HG02759 (cell line): ENCODE measurements around the gene CBX8.
"Not testable (repeated sequence)": the region's sequence is repeated elsewhere in the genome, so short reads cannot be mapped to it uniquely, and the experiment has no call there.

ENCODE experiments used
- ATAC-seq: cut with Tn5 transposase; IDR thresholded peaks from one replicate; pipeline ENCODE4 v1.9.1; 2021; ENCODE audit warnings: mild to moderate bottlenecking, moderate library complexity; ENCODE audit not compliant: unreplicated experiment

CBX8 gene

DNA sequence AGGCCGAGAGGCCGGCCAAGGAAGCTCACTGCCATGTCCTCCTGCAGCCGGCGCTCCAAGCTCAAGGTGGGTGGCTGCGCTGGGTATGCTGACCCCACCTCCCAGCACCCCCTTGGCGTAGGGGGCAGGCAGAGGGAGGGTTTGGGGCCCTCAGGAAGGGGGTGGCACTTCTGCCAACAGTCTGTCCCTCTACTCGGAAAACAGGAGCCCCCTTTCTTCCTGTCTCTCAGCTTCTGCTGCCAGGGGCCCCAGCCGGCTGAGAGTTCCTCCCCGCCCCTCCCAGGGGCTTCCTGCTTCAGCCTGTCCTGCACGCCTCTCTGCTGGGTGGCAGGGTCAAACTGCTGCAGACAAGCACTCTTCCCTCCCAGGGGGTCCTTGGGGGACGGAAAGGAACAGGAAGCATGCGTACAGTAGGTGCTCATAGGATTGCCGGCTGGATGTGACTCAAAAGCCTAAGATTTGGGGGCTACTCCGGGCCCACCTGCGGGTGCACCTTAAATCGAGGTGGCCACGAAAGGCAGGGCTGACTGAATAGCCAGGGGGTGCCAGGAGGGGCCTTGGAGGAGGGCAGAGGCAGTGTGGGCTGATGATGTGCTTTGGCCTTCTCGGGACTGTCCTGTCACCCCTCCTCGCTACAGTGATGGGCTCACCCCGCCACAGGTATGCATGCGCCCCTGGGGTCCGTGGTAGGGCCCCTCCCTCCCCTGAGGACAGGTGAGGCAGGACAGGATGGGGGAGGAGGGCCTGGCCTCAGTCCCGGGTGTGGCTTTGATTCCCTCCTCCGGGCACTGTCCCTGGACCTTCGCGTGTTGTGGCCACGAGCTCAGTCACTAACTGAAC, 14.9 kb downstream of the CBX8 start:
- ATAC-seq: no peak

DNA sequence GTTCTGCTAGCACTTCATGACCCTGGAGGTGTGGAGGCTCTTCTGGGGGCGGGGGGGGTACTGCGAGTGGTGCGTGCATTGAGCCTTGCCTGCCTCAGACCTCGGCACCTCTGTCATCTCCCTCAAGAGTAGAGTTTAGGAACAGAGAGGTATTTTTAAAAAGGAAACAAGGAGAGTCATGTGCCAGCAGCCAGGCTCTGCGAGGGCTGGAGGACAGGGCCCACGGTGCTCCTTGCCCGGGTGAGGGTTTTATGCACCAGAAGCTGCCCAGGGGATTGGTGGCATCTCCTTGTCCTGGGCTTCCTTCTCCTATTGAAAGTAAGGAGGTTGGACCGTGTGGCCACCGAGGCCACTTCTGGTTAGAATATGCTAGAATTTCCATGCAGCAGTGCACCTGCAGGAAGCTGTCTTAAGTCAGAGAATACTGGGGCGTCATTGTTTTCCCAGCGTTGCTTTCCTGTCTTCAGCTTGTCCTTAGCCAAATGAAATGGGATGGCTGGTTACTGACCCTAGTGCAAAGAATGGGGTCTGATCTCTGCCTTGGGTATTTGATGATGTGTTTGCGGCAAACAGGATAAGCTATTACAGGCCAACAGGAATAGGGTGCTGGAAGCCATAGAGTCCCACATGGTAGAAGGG, 15.7 kb downstream of the CBX8 start:
- ATAC-seq: no peak

DNA sequence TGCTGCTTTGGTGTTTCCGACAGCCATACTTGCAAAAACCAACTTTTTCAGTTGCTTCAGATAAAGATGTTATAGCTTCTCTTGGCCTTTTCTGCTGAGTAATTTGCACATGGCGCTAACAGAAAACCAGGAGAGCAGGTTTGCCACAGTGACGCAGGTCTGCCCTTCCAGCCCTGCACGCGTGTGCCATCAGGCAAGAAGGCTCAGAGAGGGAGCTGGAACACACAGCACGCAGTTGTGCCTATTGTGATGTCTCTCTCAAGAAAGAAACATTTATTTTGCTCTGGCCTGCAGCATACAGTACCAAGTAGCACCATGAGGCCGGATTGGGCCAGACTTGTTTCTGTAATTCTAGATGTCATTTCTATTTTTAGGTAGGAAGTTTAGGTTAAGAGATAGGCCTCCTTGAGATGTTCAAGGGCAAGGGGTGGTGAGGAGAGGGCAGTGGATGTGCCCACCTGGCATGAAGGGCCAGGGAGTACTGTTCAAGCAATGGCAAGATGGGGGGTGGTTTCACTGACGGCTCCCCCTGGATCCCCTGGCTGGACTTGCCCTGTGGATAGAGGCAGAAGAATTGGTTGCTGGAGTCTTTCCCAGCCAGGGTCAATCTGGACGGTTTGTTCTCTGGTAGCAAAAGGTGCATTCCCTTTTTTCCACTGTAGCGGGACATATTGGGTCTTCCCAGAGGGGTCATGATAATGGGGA, 17.1 kb downstream of the CBX8 start:
- ATAC-seq: no peak

DNA sequence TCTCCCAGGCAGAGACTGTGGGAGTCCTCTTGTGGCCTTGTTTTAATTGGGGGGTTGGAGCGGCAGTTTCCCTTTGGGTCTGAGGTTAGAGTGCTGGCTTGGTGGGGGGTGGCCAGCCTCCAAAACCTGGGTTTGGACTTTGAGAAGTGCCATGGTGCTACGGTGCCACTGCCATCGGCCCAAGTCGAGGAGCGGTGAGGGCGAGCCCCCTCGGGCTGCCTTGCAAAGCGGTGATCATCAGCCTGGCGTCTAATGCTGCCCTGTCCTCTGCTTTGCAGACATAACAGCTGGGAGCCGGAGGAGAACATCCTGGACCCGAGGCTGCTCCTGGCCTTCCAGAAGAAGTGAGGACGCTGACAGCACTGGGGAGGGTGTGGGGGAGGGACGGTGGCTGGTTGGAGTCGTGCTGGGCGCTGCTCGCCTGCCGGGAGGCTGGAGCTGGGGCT, 17.8 kb downstream of the CBX8 start:
- no peak for ATAC-seq

DNA sequence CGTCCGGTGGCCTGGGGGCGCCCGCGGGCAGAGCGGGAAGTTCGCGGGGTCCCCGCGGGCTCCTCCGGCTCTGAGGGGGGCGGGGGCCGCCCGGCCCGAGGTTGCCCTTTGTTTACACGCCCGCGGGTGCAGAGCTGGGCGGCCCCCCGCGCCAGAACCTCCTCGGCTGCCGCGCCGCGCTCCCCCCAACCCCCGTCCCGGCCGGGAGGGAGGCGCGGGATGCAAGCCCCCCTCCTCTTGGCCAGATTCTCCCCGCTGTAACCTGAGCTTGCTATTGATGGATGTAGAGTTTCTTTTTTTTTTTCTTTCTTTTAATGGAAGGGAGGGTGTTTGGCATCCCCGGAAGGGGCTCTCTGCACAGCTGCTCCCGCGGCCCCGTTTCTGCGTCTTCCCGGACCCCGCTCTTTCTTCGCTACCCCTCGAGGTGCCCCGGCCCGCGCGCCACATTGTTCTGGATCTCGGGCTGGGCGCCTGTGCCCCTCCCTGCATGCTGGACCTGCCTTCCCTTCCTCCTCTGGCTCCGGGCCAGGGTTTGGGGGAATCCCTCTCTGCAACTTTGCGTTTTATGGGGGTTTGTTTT, 18.3 kb downstream of the CBX8 start:
- ATAC-seq: no peak

DNA sequence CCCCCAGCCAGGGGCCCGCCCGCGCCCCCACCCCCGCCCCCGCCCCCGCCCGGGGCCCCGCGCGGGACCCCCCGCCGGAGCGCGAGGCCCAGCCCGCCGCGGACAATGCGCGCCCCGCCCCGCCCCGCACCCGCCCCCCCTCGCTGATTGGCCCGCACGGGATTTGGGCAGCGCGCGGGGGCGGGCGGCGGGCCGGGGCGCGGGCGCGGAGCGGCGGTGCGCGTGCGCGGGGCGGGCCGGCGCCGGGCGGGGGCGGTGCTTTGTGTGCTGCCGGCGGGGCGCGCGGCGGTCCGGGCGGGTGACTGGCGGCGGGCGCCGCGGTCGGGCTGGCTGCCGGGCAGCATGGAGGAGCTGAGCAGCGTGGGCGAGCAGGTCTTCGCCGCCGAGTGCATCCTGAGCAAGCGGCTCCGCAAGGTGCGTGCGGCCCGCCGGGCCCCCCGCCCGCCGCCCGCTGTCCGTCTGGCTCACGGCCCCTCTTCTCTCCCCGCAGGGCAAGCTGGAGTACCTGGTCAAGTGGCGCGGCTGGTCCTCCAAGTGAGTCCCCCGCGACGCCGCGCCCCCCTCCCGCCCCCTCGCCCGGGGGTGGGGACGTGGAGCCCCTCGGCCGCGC, 18.9 kb downstream of the CBX8 start, which contains the start of gene CBX2:
Gene CBX2 (plus strand): TSS at position 255 of the 610 bp plus-strand sequence. CDS start 88 bp downstream, at position 343.
- ATAC-seq: peak; percentile 85

DNA sequence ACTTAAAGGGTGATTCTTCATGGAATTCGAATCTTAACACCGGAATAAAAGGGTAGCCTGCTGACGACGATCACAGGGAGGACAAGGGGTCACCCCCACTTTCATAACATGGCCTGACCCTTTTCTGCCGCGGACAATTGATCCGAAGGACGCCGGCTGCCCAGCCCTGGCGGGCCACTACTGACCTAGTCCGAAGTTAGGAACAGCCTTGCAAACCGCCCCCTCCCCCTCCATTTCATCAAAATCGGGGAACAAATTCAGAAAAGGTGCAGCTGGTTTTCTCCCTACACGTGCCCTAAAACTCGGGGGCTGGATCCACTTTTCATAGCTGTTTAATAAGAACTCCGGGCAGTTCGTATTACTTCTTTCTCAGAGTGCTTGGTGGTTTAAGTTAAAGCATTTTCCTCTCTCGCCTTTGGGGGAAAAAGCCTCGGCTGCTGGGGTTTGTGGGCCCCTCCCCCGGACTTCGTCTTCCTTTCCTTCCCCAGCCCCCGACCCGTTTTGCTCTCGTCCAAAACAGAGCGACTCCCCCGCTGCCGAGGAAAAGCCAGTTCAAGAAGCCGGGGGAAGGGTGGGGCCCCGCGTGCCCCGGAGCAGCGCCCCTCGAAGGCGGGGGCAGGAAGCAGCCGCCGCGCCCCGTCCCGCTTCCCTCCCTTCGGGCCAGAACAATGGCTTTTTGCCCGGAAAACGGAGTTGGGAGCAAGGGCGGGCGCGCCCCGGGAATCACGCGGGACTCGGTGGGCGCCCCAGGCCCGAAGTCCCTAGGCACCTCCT, 19.6 kb downstream of the CBX8 start:
- ATAC-seq: no peak

DNA sequence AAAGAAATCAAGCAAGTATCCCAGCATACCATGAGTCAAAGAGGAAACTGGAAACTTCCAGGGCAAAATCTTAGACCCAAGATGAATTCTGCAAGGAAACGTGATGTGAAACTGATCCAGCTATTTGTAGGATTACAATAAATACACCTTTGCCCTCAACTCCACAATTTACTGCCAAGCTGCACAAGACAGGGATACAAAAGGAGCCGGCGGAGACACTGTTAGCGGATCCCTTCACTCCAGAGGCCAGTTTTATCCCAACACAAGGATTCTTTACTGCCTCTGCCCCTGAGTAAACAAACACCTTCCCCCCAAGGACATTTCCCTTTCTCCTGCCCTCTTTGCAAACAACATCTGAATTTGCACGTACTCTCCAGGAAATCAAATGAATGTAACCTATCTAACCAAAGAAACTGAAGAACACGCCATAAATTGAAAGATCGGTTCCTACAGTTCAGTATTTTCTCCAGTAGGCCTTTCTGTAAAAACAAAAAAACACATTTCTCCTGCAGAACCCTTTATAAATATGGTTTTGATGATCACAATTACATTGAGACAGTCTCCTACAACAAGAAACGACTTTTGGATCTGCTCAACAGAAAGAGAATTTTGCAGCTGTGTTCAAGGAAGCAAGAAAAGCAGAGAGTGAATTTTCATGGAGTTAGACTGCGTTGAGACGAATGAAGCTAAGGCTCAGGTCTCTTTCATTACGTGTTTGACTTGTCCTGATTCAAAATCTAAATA, 20.3 kb downstream of the CBX8 start:
- ATAC-seq: no peak

DNA sequence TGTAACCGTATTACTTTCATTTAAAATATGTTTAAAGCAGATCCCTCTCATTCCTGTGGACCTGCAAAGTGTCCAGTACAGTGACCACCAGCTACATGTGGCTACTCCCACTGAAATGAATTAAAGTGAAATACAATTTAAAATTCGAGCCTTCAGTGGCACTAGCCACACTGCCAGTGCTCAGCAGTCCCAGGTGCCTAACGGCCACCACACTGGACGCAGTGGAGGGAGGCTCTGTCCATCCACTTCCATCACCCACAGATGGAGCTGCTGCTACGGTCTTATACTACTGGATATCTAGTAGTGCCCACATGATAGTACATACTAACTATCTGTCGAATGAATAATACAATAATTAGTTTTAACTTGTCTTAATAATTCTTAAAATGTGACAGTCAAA, 21.2 kb downstream of the CBX8 start:
- no peak for ATAC-seq

DNA sequence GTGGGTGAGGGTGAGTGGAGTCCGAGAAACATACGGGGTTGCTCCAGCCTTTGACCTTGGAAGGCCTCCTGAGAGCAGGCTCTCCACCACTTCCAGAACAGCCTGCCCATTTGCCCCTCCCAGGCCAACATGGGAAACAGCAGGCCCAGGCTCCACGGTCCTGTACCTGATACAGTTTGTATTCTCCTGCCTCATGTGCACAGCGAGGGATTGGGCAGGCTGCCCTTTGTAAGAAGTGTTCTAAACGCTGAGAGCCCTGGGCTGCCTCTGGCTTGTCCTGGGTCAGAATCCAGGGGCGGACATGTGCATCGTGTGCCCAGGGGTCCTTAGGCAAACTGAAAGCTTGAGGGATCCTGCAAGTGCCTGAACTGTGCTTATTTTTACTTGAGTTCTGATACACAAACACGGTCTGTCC, 22.3 kb downstream of the CBX8 start:
- ATAC-seq: no peak

DNA sequence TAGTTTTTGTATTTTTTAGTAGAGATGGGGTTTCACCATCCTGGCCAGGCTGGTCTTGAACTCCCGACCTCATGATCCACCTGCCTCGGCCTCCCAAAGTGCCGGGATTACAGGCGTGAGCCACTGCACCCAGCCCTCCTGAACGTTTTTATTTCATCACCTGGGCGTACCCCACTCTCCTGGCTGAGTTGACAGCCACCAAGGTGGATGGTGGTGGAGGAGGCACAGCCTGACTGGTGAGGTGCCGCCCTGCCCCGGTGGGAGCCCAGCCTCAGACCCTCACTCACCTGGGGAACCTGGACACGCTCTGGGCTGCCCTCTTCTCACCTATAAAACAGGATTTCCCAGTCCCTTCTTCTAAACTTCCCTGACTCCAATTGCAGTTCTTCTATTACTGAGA, 24.2 kb downstream of the CBX8 start:
- not testable (repeated sequence) for ATAC-seq

DNA sequence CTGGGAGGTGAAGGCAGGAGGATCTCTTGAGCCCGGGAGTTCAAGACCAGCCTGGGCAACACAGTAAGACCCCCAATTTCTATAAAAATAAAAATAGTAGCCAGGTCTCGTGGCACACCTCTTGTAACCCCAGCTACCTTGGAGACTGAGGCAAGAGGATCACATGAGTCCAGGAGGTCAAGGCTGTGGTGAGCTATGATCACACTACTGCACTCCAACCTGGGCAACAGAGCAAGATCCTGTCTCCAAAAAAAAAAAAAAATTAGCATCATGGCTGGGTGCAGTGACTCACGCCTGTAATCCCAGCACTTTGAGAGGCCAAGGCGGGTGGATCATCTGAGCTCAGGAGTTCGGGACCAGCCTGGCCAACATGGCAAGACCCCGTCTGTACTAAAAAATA, 25.6 kb downstream of the CBX8 start:
- ATAC-seq: no peak

DNA sequence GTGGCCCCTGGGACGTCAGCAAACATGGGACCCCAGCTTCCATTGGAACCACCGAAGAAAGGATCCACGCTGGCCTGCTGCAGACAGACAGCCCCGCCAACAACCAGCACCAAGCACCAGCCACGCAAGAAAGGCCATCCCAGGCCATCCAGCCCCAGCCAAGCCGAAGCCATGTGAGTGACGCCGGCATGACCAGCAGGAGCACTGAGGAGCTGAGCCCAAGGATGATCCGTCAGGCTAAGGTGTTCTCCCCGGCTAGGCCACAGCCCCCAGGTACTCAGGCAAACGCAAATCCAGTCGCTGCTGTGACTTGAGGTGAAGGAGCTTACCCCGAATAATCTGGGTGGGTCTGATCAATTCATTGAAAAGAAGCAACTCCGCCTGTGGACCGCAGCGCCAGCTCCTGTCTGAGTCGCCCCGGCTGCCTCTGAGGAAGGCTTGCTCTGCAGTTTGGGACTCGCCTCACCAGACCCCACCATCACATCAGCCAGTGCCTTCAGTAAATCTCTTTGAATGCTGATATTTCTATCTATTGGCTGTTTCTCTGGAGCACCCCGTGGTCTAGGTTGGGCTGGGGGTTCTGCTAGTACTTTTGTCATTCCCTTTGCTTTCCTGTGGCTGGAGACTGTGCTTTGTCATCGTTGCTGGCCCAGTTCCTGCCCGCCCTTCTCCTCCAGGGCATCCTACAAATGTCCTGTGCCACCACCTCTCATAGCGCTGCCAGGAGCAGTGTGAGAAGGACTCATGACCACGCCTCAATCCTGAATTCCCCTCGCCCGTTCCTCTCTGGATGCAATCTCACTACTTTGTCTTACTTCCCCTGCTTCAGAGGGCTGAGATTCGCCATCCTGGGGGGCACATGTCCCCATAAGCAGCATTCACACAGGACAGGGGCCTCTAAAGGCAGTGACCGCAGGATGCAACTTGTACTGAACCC, 27.0 kb downstream of the CBX8 start:
- no peak for ATAC-seq

DNA sequence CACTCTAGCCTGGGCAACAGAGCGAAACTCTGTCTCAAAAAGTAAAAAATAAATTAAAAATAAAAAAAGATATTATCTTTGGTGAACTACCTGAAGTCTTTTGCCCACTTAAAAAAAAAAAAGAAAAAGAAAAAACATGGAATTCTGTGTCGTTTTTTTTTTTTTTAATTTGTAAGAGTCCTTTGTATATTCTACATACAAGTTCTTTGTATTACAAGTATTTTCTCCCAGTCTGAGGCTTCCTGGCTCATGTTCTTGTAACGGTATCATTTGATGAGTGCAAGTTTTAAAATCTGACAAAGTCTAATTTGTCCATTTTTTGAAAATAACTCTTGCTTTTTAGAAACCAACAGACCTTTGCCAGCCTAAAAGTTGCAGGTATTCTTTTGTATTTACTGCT, 31.2 kb downstream of the CBX8 start:
- ATAC-seq: no peak

DNA sequence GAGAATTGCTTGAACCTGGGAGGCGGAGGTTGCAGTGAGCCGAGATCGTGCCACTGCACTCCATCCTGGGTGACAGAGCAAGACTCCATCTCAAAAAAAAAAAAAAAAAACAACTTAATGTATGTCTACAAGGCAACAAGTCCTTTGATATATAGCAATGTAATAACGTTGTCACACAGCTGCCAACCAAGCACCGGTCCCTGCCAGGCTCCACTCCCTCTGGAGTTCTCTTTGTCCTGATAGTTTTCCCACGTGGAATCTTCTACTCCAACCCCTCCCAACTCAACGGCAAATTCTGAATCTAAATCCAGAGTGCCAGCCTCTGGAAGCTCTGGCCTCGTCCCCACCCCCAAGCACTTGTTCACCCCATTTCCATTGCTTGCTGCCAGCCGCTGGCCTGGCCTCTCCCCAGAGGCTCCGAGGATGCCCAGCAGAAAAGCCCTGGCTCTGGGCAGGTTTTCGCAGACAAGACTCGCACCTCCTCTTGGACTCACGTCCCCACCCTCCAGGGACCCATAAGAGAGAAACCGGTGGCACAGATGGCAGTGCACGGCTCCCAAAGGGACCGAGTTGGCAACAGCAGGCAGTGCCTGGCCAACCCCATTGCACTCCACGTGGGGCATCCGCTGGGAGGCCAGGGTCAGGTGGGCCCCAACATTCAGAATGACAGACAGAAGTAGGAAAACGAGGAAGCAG, 34.8 kb downstream of the CBX8 start:
- no peak for ATAC-seq

DNA sequence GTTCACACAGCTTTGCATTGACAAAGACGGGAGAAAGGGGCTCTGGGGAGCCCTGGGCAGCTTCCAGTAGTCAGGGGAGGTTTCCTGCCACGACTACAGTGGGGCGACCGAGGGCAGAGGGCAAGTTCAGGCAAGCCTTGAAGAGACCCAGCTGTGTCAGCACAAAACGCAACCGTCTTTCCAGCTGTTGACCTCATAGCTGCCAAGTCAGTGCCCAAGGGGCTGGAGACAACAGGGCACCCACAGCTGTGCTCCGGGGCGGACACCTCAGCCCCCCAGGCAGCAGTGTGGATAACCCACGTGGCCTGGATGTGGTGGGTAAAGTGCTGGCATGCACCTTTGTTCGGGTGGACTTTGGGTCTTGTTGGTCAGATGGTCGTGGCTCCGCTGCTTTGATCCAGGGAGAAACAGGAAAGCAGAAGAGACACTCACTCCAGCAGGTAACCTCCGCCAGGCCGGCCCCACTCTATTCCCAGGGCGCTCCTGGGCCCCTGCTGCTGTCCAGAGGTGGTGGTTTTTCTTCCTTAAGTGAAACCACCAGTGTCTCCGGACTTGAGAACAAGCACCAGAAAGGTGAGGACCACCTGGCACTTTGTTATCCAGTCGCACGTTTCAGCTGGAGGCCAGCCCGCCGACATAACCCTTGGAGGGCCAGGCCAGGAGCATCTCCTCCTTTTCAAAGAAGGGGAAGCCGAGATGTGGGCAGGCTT, 36.5 kb downstream of the CBX8 start:
- no peak for ATAC-seq

DNA sequence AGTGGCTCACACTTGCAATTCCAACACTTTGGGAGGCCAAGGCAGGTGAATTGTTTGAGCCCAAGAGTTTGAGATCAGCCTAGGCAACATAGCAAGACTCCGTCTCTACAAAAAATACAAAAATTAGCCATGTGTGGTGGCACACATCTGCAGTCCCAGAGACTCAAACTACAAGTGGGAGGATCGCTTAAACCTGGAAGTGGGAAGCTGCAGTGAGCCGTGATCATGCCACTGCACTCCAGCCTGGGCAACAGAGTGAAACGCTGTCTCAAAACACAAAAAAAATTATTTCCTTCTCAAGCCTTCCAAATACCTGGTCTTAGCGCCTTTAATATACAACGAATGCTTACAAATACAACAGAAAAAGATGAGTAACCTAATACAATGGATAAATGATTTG, 38.6 kb downstream of the CBX8 start:
- ATAC-seq: no peak
